ENCODE data around the gene HCRT. TPM values are rescaled to one million over a fixed set of nuclear protein-coding genes. Genes with fewer than 3 reads are reported as not detected.
"Not testable (repeated sequence)": the region's sequence is repeated elsewhere in the genome, so short reads cannot be mapped to it uniquely, and the experiment has no call there.

Gene HCRT
- total and polyA plus RNA-seq, 5 experiments from 2014 or later = not detected

GRCh38 chr17:42153919-42154742 lies 31.1 kb downstream of the HCRT start:
- DNase-seq (peak in 2 of 10 donors; percentile 9 to 11), ATAC-seq (no peak)
- peaks cover 0 to 1% (median 0%) of the 10 kb centered on the region in 5 donors for H3K27me3 Mint-ChIP-seq
- H3K36me3 Mint-ChIP-seq = peaks cover 0 to 14% (median 4%) of the 10 kb centered on the region in 3 donors
- peak overlapping the region; percentile 83 to 98 (median 94) for H3K27ac Mint-ChIP-seq
- peak overlapping the region; percentile 85 to 98 (median 92) for H3K4me3 Mint-ChIP-seq
- peaks cover 20 to 51% (median 43%) of the 10 kb centered on the region in 4 donors for H3K4me1 Mint-ChIP-seq
- POLR2A ChIA-PET = interaction anchor here (0.6 to 1.7 kb wide), 8 partner anchors 18 to 508 kb away, joined by 3 to 11 read pairs (median 4); partner anchors contain the start of genes DNAJC7 and KLHL11
- peaks cover 0 to 3% (median 0%) of the 10 kb centered on the region in 9 donors for H3K9me3 Mint-ChIP-seq

- peak overlapping the region in 2 of 10 donors; percentile 5 to 54 for H3K4me3 Mint-ChIP-seq
- H3K27me3 Mint-ChIP-seq = no peaks in the 10 kb centered on the region
- H3K4me1 Mint-ChIP-seq = peaks cover 19 to 61% (median 49%) of the 10 kb centered on the region in 4 donors
- H3K27ac Mint-ChIP-seq = peak overlapping the region in 5 of 10 donors; percentile 8 to 70 (median 51)
- H3K9me3 Mint-ChIP-seq = no peaks in the 10 kb centered on the region
- no peak for DNase-seq
- no peak for ATAC-seq
- peaks cover 0 to 58% (median 5%) of the 10 kb centered on the region in 3 donors for H3K36me3 Mint-ChIP-seq
- POLR2A ChIA-PET = no interaction called here
Observed at GRCh38 chr17:42146911-42147607, 38.2 kb downstream of the HCRT start.

- peaks cover 14 to 68% (median 55%) of the 10 kb centered on the region in 4 donors for H3K4me1 Mint-ChIP-seq
- H3K36me3 Mint-ChIP-seq = peaks cover 0 to 58% (median 7%) of the 10 kb centered on the region in 3 donors
Observed at GRCh38 chr17:42143138-42143537, 42.1 kb downstream of the HCRT start.

GRCh38 chr17:42142371-42142896 lies 42.8 kb downstream of the HCRT start:
- H3K36me3 Mint-ChIP-seq = peaks cover 0 to 58% (median 7%) of the 10 kb centered on the region in 3 donors
- H3K4me1 Mint-ChIP-seq = peaks cover 15 to 65% (median 55%) of the 10 kb centered on the region in 4 donors
- no peak for ATAC-seq
- no peak for DNase-seq
- no peaks in the 10 kb centered on the region for H3K27me3 Mint-ChIP-seq
- peak overlapping the region in 2 of 10 donors; percentile 51 to 60 for H3K27ac Mint-ChIP-seq
- no peaks in the 10 kb centered on the region for H3K9me3 Mint-ChIP-seq
- POLR2A ChIA-PET = interaction anchor here (0.5 to 0.6 kb wide), 3 partner anchors 13 to 149 kb away, joined by 3 to 4 read pairs (median 3); no protein-coding TSS in a partner anchor
- H3K4me3 Mint-ChIP-seq = peak overlapping the region in 1 of 10 donors; percentile 39

More at GRCh38 chr17:42143138-42143537, 42.1 kb downstream of the HCRT start:
- H3K4me3 Mint-ChIP-seq, H3K27me3 Mint-ChIP-seq, ATAC-seq, H3K9me3 Mint-ChIP-seq, DNase-seq: not testable (repeated sequence)
- POLR2A ChIA-PET = interaction anchor here (0.6 kb wide), 2 partner anchors 12 kb away, joined by 3 to 4 read pairs; no protein-coding TSS in a partner anchor
- H3K27ac Mint-ChIP-seq = peak overlapping the region in 3 of 10 donors; percentile 2 to 36 (median 7)

- H3K9me3 Mint-ChIP-seq = no peaks in the 10 kb centered on the region
- H3K4me3 Mint-ChIP-seq = no peak overlapping the region
- DNase-seq (no peak), ATAC-seq (no peak)
- H3K27ac Mint-ChIP-seq = no peak overlapping the region
- H3K36me3 Mint-ChIP-seq = peaks cover 0 to 62% (median 7%) of the 10 kb centered on the region in 3 donors
- peaks cover 14 to 59% (median 50%) of the 10 kb centered on the region in 4 donors for H3K4me1 Mint-ChIP-seq
- POLR2A ChIA-PET = no interaction called here
- H3K27me3 Mint-ChIP-seq = no peaks in the 10 kb centered on the region
Observed at GRCh38 chr17:42141382-42141781, 43.9 kb downstream of the HCRT start.

- peaks cover 17 to 65% (median 56%) of the 10 kb centered on the region in 4 donors for H3K4me1 Mint-ChIP-seq
- POLR2A ChIA-PET, H3K27me3 Mint-ChIP-seq, H3K9me3 Mint-ChIP-seq, ATAC-seq, DNase-seq: not testable (repeated sequence)
- H3K36me3 Mint-ChIP-seq = peaks cover 0 to 61% (median 7%) of the 10 kb centered on the region in 3 donors
- peak overlapping the region in 1 of 10 donors; percentile 71 for H3K27ac Mint-ChIP-seq
- peak overlapping the region in 1 of 10 donors; percentile 45 for H3K4me3 Mint-ChIP-seq
Observed at GRCh38 chr17:42140690-42141089, 44.6 kb downstream of the HCRT start.

GRCh38 chr17:42138749-42139492 lies 46.3 kb downstream of the HCRT start:
- Mint-ChIP-seq H3K4me1 (peaks cover 19 to 77% (median 65%) of the 10 kb centered on the region in 4 donors), H3K27ac (no peak overlapping the region), H3K9me3 (no peaks in the 10 kb centered on the region), H3K27me3 (no peaks in the 10 kb centered on the region), H3K36me3 (peaks cover 0 to 58% (median 2%) of the 10 kb centered on the region in 3 donors), H3K4me3 (no peak overlapping the region)
- POLR2A ChIA-PET = interaction anchor here (1.0 kb wide), 1 partner anchor 26 kb away, joined by 3 read pairs; the partner anchor contains the start of gene DHX58
- ATAC-seq (no peak), DNase-seq (no peak)

GRCh38 chr17:42136654-42137051 lies 48.6 kb downstream of the HCRT start:
- POLR2A ChIA-PET = interaction anchor here (0.8 kb wide), 1 partner anchor 18 kb away, joined by 4 read pairs; the partner anchor contains the start of gene RAB5C
- Mint-ChIP-seq H3K4me3 (no peak overlapping the region), H3K27me3 (no peaks in the 10 kb centered on the region), H3K27ac (peak overlapping the region in 2 of 10 donors; percentile 49 to 84), H3K9me3 (no peaks in the 10 kb centered on the region), H3K36me3 (peaks cover 0 to 47% (median 2%) of the 10 kb centered on the region in 3 donors), H3K4me1 (peaks cover 23 to 82% (median 72%) of the 10 kb centered on the region in 4 donors)
- DNase-seq (no peak), ATAC-seq (no peak)

GRCh38 chr17:42135664-42136653 lies 49.3 kb downstream of the HCRT start:
- Mint-ChIP-seq H3K9me3 (no peaks in the 10 kb centered on the region), H3K36me3 (peaks cover 0 to 43% (median under 1%) of the 10 kb centered on the region in 3 donors), H3K27ac (peak overlapping the region in 8 of 10 donors; percentile 5 to 84 (median 68)), H3K27me3 (no peaks in the 10 kb centered on the region), H3K4me3 (peak overlapping the region in 1 of 10 donors; percentile 28), H3K4me1 (peaks cover 25 to 82% (median 72%) of the 10 kb centered on the region in 4 donors)
- DNase-seq = no peak
- POLR2A ChIA-PET = interaction anchor here (0.6 to 0.8 kb wide), 5 partner anchors 9 to 250 kb away, joined by 3 to 9 read pairs (median 4); partner anchors contain the start of gene RAB5C
- ATAC-seq = no peak

GRCh38 chr17:42135151-42135550 lies 50.1 kb downstream of the HCRT start:
- POLR2A ChIA-PET = interaction anchor here (0.7 kb wide), 3 partner anchors 62 to 249 kb away, joined by 3 read pairs; no protein-coding TSS in a partner anchor
- Mint-ChIP-seq H3K4me3 (no peak overlapping the region), H3K27ac (peak overlapping the region in 4 of 10 donors; percentile 57 to 84 (median 76)), H3K4me1 (peaks cover 28 to 86% (median 74%) of the 10 kb centered on the region in 4 donors), H3K27me3 (no peaks in the 10 kb centered on the region), H3K36me3 (peaks cover 0 to 47% (median 0%) of the 10 kb centered on the region in 3 donors), H3K9me3 (no peaks in the 10 kb centered on the region)
- DNase-seq = no peak
- ATAC-seq = no peak

Data from naive thymus-derived CD8-positive, alpha-beta T cell (primary cell).